CD1c-positive myeloid dendritic cell (primary cell): ENCODE data around the gene CLCA2.

Experiments used
- DNase-seq: peaks from one replicate; pipeline ENCODE4 v3.0.0-alpha.2; 2016; ENCODE audit errors: extremely low spot score

The CLCA2 gene, protein sequence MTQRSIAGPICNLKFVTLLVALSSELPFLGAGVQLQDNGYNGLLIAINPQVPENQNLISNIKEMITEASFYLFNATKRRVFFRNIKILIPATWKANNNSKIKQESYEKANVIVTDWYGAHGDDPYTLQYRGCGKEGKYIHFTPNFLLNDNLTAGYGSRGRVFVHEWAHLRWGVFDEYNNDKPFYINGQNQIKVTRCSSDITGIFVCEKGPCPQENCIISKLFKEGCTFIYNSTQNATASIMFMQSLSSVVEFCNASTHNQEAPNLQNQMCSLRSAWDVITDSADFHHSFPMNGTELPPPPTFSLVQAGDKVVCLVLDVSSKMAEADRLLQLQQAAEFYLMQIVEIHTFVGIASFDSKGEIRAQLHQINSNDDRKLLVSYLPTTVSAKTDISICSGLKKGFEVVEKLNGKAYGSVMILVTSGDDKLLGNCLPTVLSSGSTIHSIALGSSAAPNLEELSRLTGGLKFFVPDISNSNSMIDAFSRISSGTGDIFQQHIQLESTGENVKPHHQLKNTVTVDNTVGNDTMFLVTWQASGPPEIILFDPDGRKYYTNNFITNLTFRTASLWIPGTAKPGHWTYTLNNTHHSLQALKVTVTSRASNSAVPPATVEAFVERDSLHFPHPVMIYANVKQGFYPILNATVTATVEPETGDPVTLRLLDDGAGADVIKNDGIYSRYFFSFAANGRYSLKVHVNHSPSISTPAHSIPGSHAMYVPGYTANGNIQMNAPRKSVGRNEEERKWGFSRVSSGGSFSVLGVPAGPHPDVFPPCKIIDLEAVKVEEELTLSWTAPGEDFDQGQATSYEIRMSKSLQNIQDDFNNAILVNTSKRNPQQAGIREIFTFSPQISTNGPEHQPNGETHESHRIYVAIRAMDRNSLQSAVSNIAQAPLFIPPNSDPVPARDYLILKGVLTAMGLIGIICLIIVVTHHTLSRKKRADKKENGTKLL

DNA sequence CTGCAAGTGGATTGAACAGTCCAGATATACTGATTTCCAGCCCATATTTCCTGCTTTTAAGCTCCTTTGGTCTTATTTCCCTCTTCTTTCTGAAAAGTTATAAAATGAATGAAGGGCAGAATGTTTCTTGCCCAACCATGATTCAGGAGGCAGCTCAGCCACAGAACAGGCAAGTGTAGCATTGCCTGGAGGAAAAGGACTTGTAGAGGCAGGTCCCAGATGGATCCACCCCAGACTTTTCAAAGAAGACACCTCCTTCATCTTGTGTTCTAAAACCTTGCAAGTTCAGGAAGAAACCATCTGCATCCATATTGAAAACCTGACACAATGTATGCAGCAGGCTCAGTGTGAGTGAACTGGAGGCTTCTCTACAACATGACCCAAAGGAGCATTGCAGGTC, at the start of gene CLCA2:
CLCA2 (plus strand) TSS at position 299 of the 400 bp plus-strand sequence; CDS start at position 376, 77 bp downstream.
- no peak for DNase-seq

DNA sequence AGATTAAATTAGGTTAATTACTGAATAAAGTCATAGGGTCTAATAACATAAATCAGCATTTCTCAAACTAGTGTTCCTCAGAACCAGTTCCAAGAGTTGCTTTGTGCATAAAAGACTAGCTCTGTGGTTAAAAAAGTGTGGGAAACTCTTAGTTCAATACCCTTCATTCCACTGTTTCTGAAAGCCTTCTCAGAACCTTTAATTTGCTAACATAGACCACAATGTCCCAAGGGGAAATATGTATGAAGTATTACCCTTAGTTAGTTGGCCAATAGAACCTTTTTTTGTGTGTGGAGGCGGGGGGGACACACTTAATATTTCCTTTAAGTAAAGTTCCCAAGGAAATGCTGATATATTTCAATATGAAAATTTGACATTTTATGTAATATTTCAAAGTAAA, 48.3 kb upstream of the CLCA2 start:
- no peak for DNase-seq

GRCh38 chr1:86377341-86377740, 46.6 kb upstream of the CLCA2 start:
- DNase-seq, result no peak

DNA sequence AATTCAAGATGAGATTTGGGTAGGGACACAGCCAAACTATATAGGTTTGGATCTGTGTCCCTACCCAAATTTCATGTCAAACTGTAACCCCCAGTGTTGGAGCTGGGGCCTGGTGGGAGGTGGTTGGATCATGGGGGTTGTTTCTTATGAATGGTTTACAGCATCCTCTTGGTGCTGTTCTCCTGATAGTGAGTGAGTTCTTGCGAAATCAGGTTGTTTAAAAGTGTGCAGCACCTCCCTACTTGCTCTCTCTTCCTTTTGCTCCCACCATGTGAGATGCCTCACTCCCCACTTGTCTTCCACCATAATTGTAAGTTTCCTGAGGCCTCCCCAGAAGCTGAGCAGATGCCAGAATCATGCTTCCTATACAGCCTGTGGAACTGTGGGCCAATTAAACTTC, 45.2 kb upstream of the CLCA2 start:
- no peak for DNase-seq

- DNase-seq, result peak; percentile 74
Observed at GRCh38 chr1:86380257-86380861, 43.6 kb upstream of the CLCA2 start.

- DNase-seq, result no peak
Observed at GRCh38 chr1:86381223-86381622, 42.7 kb upstream of the CLCA2 start.

GRCh38 chr1:86382878-86383277, 41.1 kb upstream of the CLCA2 start:
- DNase-seq, result no peak

DNA sequence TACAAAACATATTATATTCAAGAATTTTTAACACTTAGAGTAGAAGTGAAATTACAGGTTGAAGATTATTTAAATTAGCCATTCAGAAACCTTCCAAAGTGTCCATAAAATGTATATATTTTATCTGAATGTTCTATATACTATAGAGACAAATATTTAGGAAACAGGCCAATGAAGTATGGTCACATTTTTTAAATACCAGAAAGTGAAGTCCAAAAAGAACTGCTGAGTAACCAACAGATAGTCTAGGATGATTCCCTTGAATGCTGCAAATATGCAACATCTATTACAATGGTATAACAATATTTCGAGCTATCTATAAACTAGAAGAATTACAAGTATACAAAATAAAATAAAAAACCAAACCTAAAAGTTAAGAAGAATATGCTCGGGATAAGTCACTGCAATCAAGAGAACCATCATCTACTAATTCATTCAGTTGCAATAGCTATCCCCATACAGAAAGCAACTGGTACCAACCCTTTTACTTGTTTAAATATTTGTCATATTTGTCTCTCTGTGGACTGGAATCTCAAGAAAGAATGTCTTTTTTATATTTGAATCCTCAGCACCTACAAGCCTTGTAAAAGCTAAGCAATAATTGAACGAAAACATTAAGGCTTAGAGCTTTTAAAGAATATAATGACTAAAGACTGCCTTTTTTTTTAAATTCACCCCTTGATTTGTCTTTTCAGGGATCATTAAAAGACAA, 35.9 kb upstream of the CLCA2 start:
- DNase-seq, result no peak

- no peak for DNase-seq
Observed at GRCh38 chr1:86388777-86389176, 35.2 kb upstream of the CLCA2 start.

GRCh38 chr1:86389307-86389706, 34.7 kb upstream of the CLCA2 start:
- DNase-seq, result no peak

DNA sequence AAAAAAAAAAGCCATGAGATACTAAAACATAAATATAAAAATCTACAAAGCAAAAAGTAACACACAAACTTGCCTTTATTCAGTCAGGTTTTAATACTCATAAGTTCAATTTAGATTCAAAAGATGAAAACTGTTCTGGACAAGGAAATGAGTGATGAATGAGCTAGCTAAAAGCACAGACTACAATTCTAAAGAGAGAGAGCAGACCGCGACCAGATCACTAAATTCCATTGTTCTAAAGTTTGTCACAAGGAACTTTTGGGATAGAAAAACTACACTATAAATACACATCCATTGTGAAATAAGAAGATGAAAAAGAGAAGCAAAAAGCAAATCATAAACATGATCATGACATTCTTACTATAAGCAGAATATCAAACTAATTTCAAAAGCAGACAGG, 29.6 kb upstream of the CLCA2 start:
- DNase-seq, result no peak

- peak; percentile 87 for DNase-seq
Observed at GRCh38 chr1:86395751-86396497, 28.0 kb upstream of the CLCA2 start, which contains the start of gene ODF2L. TSS of gene ODF2L (minus strand) at chr1:86396323. CDS start at chr1:86387027, 9,296 bp downstream.

GRCh38 chr1:86396498-86396890, 27.5 kb upstream of the CLCA2 start:
- DNase-seq, result no peak

GRCh38 chr1:86409416-86410021, 14.5 kb upstream of the CLCA2 start:
- no peak for DNase-seq

- DNase-seq, result no peak
Observed at GRCh38 chr1:86410879-86411278, 13.1 kb upstream of the CLCA2 start.

DNA sequence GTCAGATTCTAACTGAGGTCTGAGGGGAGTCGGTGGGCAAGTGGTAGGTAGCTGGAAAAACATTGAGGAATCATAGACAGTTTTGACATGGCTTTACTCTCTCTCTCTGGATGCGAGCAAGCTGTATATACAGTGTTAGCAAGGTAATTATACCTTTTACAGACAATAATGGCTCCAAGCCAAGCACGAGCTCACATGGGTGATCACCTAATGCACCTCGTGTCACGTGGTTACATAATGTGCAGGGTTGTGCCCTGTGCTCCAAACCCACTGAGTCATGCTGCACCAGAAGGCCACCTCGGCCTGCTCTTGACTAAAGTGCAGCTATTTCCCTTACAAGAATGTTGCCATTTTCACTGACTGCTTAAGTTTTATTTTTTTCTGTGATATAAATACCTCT, 7.6 kb upstream of the CLCA2 start:
- DNase-seq, result no peak

DNA sequence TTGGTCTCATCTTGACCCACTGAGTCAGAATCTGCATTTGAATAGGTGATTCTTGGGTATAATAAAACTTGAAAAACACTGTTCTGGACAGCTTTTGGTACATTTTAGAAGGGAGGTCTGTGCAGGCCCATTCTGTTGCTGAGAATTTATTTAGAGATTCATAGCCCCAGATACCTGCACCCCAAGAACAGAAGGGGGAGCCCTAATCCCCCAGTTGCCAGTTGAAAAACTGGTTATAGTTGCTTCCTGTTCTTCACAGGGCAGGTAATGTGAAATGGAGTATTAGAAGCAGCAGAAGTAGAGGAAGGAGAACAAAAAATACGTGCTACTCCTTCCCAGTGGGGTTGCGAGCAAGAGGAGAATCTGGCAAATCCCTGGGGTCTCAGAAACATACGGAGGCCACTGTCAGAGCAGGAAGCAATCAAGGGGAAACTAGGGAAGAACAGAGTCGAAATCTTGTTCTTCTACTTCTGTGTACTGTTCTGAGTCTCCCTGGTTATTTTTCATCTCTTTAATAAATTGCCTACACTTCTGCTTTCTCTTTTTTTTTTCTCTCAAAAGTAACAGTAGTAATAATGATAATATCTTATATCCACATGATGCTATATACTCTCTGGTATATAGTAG, 4.6 kb upstream of the CLCA2 start:
- DNase-seq, result peak; percentile 31

DNA sequence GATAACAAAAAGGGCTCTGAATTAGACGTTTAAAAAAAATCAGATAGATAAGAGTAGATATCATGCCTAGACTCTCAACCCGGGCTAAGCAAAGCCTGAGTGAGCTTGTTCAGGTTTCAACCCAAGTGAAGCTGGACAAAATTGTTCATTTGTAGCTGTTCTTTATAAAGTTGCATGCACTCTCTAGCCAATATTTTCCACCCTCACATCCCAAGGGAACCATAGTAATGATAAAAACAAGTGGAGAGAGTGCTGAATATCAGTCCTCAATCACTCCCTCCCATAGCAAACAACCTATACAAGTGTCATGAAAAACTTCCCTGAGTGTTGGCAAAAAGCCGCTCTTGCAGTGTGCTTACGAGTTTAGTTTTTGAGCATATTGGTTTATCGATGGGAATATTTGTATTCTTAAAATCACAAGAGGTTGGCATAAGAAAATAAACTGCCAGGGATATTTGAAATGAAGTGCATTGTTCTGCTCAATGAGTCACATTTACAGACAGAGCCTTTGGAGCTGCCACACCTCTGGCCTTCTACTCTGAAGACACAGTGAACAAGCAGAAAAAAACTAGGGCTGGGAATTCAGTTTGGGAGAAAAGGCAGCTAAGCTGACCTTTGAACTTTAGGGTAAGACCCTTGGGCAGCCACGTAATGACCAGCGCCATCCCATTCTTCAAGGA, 2.2 kb upstream of the CLCA2 start:
- no peak for DNase-seq

- no peak for DNase-seq
Observed at GRCh38 chr1:86423473-86423872, 498 bp upstream of the CLCA2 start.
